Heart left ventricle (tissue), 16 donors: ENCODE data around the gene ZBTB7C. TPM values are rescaled to one million over a fixed set of nuclear protein-coding genes. Genes with fewer than 3 reads are reported as not detected.

ENCODE experiments used
- ATAC-seq, 4 donors: fragments of 200-7000 bp; cut with Tn5 transposase; one replicate each; pipeline ENCODE4 v1.9.1; 2020 to 2022; ENCODE audit warnings: moderate library complexity in 4 of 4, mild to moderate bottlenecking in 3 of 4, moderate number of reproducible peaks in 1 of 4
- DNase-seq, 5 donors: peaks; one replicate each; pipeline ENCODE4 v3.0.0-alpha.2; 2020
- H3K27ac ChIP-seq, 12 donors: fragments of 200-600 bp; sonication (generic) in 4 of 12; one replicate each; pipeline versions ENCODE4 v1.5.0 to v1.8.0; 2016 to 2022; ENCODE audit warnings: mild to moderate bottlenecking in 2 of 12
- H3K27me3 ChIP-seq, 9 donors: fragments of 200-600 bp; sonication (generic) in 2 of 9; one replicate each; pipeline versions ENCODE4 v1.5.1 to v1.8.0; 2016 to 2022; ENCODE audit warnings: mild to moderate bottlenecking in 3 of 9
- H3K36me3 ChIP-seq, 9 donors: fragments of 200-600 bp; sonication (generic) in 2 of 9; one replicate each; pipeline versions ENCODE4 v1.5.0 to v1.8.0; 2018 to 2022; ENCODE audit warnings: mild to moderate bottlenecking in 2 of 9
- H3K4me1 ChIP-seq, 12 donors: fragments of 200-600 bp; sonication (generic) in 4 of 12; one replicate each; pipeline versions ENCODE4 v1.5.0 to v1.8.0; 2016 to 2022; ENCODE audit warnings: mild to moderate bottlenecking in 3 of 12
- H3K4me3 ChIP-seq, 12 donors: fragments of 200-600 bp; sonication (generic) in 4 of 12; one replicate each; pipeline versions ENCODE4 v1.5.0 to v1.8.0; 2017 to 2022; ENCODE audit warnings: mild to moderate bottlenecking in 9 of 12, moderate library complexity in 4 of 12
- H3K9me3 ChIP-seq, 12 donors: fragments of 200-600 bp; sonication (generic) in 4 of 12; one replicate each; pipeline versions ENCODE4 v1.5.0 to v1.8.0; 2016 to 2022; ENCODE audit warnings: mild to moderate bottlenecking in 1 of 12
- CTCF ChIP-seq, 12 donors: fragments of 200-600 bp; sonication (generic) in 4 of 12; IDR thresholded peaks; one replicate each; pipeline versions ENCODE4 v1.5.0 to v1.8.0; 2018 to 2022; ENCODE audit warnings: antibody characterized with exemption in 12 of 12, mild to moderate bottlenecking in 5 of 12
- POLR2A ChIP-seq, 2 donors: fragments of 450-650 bp; IDR thresholded peaks; one replicate each; pipeline ENCODE4 v1.6.1; 2017; ENCODE audit warnings: antibody characterized with exemption in 2 of 2, mild to moderate bottlenecking in 2 of 2, moderate library complexity in 2 of 2
- WGBS, 4 donors: extraction: QIAGEN DNeasy Blood & Tissue Kit in 2 of 4; methylation state at CpG; one replicate each; pipeline versions ENCODE4 v1.1.5 to v1.1.7; 2013 to 2018; 5-methylcytosine and 5-hydroxymethylcytosine counted together
- intact Hi-C, 10 donors: fragments of 100-400 bp; cut with DNase I; formaldehyde crosslinking; loops; one replicate each; pipeline versions ENCODE4 v1.11.1 to v1.14.2; 2022
- polyA plus RNA-seq, 2 donors: library from polyadenylated mRNA; stranded (reverse); fragments of 200-250 nt; gene quantifications; one replicate each; pipeline ENCODE4 v1.2.3, GENCODE V29; 2013
- total RNA-seq, 9 donors: library from RNA; depleted of rRNA in 2 of 9; stranded (reverse); fragments of >200 nt in 2 of 9; fragmentation: NEBNext Ultra II Directional in 3 of 9; extraction: Animal tissue kit (Norgen Biotek cat#: 25700) in 3 of 9; gene quantifications; one replicate each; pipeline versions ENCODE4 v1.1.0 to v1.2.4, GENCODE V29; 2016 to 2023
- donor health status: ischemic (EF 13 %, LVEDD 7.1; RV severe dilation, severe dysfunction).
- donor health status: healthy with polysubstance abuse.
- donor health status: DM: no; HTN: yes; CAD: no.
- donor health status: DM: no; HTN: no; CAD: no.
- donor health status: ischemic (EF 25% LVEDD 6.9; RV normal size, moderate dysfunction).
- donor health status: ischemic (EF 25% LVEDD 5.7; RV mildly dilated, moderate dysfunction).
- donor health status: healthy.
- donor health status: DM: yes; HTN: yes; CAD: no.
- donor health status: ischemic (EF 35%, LVEDD 5.7; RV mildly dilated, moderate dysfunction).
- donor health status: nonischemic (EF 11% LVEDD 7.7; RV severe dilation, severe dysfunction).
- donor health status: DM: yes; HTN: yes; CAD: no.
- donor health status: PGD.
- donor health status: ischemic (EF 29% LVEDD 5.4; RV normal size, mild dysfunction).
- donor health status: nonischemic (EF 23%, LVEDD 6.1; RV moderate dilation, normal function).

ZBTB7C gene
- total and polyA plus RNA-seq, 11 donors: 0.68 to 7.5 (median 2.3) TPM

GRCh38 chr18:48238206-48238605, 171.0 kb downstream of the ZBTB7C start:
- 74 to 81% (median 78%) methylated on average over 3 of the region's 3 CpGs for WGBS, 4 donors
- Histone ChIP-seq H3K9me3 (peaks cover 0 to 24% (median 0%) of the 10 kb centered on the region in 12 donors), H3K4me3 (no peak overlapping the region), H3K27me3 (no peaks in the 10 kb centered on the region), H3K4me1 (no peaks in the 10 kb centered on the region), H3K36me3 (no peaks in the 10 kb centered on the region), H3K27ac (no peak overlapping the region)
- TF ChIP-seq POLR2A (IDR thresholded peaks at IDR 0.05) (no peak), CTCF (IDR thresholded peaks at IDR 0.05) (no peak)
- no peak for ATAC-seq
- intact Hi-C loops: loop anchor here in 3 of 10 donors (5.0 to 10.0 kb wide), 2 partner anchors 94 to 207 kb away; no protein-coding TSS in a partner anchor
- no peak for DNase-seq

- H3K4me3 ChIP-seq: no peak overlapping the region
- H3K9me3 ChIP-seq: peaks cover 0 to 22% (median 0%) of the 10 kb centered on the region in 12 donors
- ATAC-seq: no peak
- H3K4me1 ChIP-seq: no peaks in the 10 kb centered on the region
- no peaks in the 10 kb centered on the region for H3K36me3 ChIP-seq
- H3K27me3 ChIP-seq: no peaks in the 10 kb centered on the region
- intact Hi-C loops: loop anchor here in 3 of 10 donors (5.0 to 10.0 kb wide), 2 partner anchors 95 to 208 kb away; no protein-coding TSS in a partner anchor
- no peak overlapping the region for H3K27ac ChIP-seq
- 85 to 91% (median 88%) methylated on average over 2 of the region's 2 CpGs for WGBS, 4 donors
- no peak for DNase-seq
- TF ChIP-seq POLR2A (IDR thresholded peaks at IDR 0.05) (no peak), CTCF (IDR thresholded peaks at IDR 0.05) (no peak)
Measured at GRCh38 chr18:48236822-48237221, 172.4 kb downstream of the ZBTB7C start.

GRCh38 chr18:48230467-48231113, 178.6 kb downstream of the ZBTB7C start:
- TF ChIP-seq POLR2A (IDR thresholded peaks at IDR 0.05): no peak
- peak in 10 of 12 donors; percentile 18 to 54 (median 44) for TF ChIP-seq CTCF (IDR thresholded peaks at IDR 0.05)
- no peak overlapping the region for H3K4me3 ChIP-seq
- intact Hi-C loops: loop anchor here in 3 of 10 donors (5.0 to 10.0 kb wide), 3 partner anchors 198 to 217 kb away; no protein-coding TSS in a partner anchor
- H3K27ac ChIP-seq: no peak overlapping the region
- ATAC-seq (peak; percentile 37 to 71 (median 59)), DNase-seq (peak in 2 of 5 donors; percentile 40 to 55)
- peaks cover 0 to 38% (median 22%) of the 10 kb centered on the region in 12 donors for H3K4me1 ChIP-seq
- H3K9me3 ChIP-seq: no peaks in the 10 kb centered on the region
- WGBS, 4 donors: 84 to 90% (median 87%) methylated on average over 4 to 7 of the region's 7 CpGs
- H3K27me3 ChIP-seq: no peaks in the 10 kb centered on the region
- no peaks in the 10 kb centered on the region for H3K36me3 ChIP-seq

- Histone ChIP-seq H3K4me1 (peaks cover 0 to 38% (median 22%) of the 10 kb centered on the region in 12 donors), H3K9me3 (no peaks in the 10 kb centered on the region), H3K27ac (peak overlapping the region in 5 of 12 donors; percentile 37 to 64 (median 46)), H3K36me3 (no peaks in the 10 kb centered on the region), H3K4me3 (no peak overlapping the region), H3K27me3 (no peaks in the 10 kb centered on the region)
- WGBS, 4 donors: 22 to 35% (median 25%) methylated on average over 8 of the region's 8 CpGs
- no peak for TF ChIP-seq CTCF (IDR thresholded peaks at IDR 0.05)
- no peak for TF ChIP-seq POLR2A (IDR thresholded peaks at IDR 0.05)
- intact Hi-C loops: loop anchor here in 5 of 10 donors (5.0 to 10.0 kb wide), 4 partner anchors 183 to 218 kb away; no protein-coding TSS in a partner anchor
- DNase-seq (no peak), ATAC-seq (no peak)
Measured at GRCh38 chr18:48229552-48229981, 179.6 kb downstream of the ZBTB7C start.
